ENCODE results near the gene ZFP36L1. TPM values are rescaled to one million over a fixed set of nuclear protein-coding genes. Genes with fewer than 3 reads are reported as not detected.

ZFP36L1 gene
- total and polyA plus RNA-seq, 2 of the 13 experiments (the other 11 are each of a cell fraction or from before 2014, with no cell fraction given), result 7.4 to 10.2 TPM

- TF ChIP-seq ZNF878 (CRISPR knock-in tag; IDR thresholded peaks at IDR 0.05) (0 out of 2 replicates have a peak, but pooled peaks have one; percentile 8), KDM2A (CRISPR knock-in tag; IDR thresholded peaks at IDR 0.05; ENCODE audit: borderline replicate concordance, low read depth) (peak; percentile 23; the same call in 1 of the 2 replicates), ZSCAN22 (CRISPR knock-in tag; IDR thresholded peaks at IDR 0.05) (no peak), HNF1B (CRISPR knock-in tag; IDR thresholded peaks at IDR 0.05) (peak; percentile 52; the same call in 1 of the 2 replicates), TRIM24 (CRISPR knock-in tag; IDR thresholded peaks at IDR 0.05) (no peak), ZNF232 (CRISPR knock-in tag; IDR thresholded peaks at IDR 0.05; ENCODE audit: borderline replicate concordance) (0 out of 2 replicates have a peak, but pooled peaks have one; percentile 11), ZNF136 (CRISPR knock-in tag; IDR thresholded peaks at IDR 0.05; ENCODE audit: low read depth) (0 out of 2 replicates have a peak, but pooled peaks have one; percentile 38), ZNF431 (CRISPR knock-in tag; IDR thresholded peaks at IDR 0.05; ENCODE audit: borderline replicate concordance, low read depth) (0 out of 2 replicates have a peak, but pooled peaks have one; percentile 1), JUND (CRISPR knock-in tag; IDR thresholded peaks at IDR 0.05) (no peak), SOX5 (CRISPR knock-in tag; IDR thresholded peaks at IDR 0.05; ENCODE audit: borderline replicate concordance) (no peak), KLF6 (CRISPR knock-in tag; IDR thresholded peaks at IDR 0.05) (peak; percentile 13; the same call in 1 of the 2 replicates), ZNF512B (CRISPR knock-in tag; IDR thresholded peaks at IDR 0.05; ENCODE audit: borderline replicate concordance) (0 out of 2 replicates have a peak, but pooled peaks have one; percentile 30), NAIF1 (CRISPR knock-in tag; IDR thresholded peaks at IDR 0.05; ENCODE audit: borderline replicate concordance) (0 out of 2 replicates have a peak, but pooled peaks have one; percentile 23), ZNF773 (CRISPR knock-in tag; IDR thresholded peaks at IDR 0.05; ENCODE audit: borderline replicate concordance) (0 out of 2 replicates have a peak, but pooled peaks have one; percentile 15), ZNF687 (CRISPR knock-in tag; IDR thresholded peaks at IDR 0.05) (0 out of 2 replicates have a peak, but pooled peaks have one; percentile 45), GTF2F1 (IDR thresholded peaks at IDR 0.05; ENCODE audit: low read length) (no peak), ZSCAN31 (CRISPR knock-in tag; IDR thresholded peaks at IDR 0.05; ENCODE audit: low read depth) (peak; percentile 12; the same call in 1 of the 2 replicates), POLR2G (IDR thresholded peaks at IDR 0.05; ENCODE audit: low read depth, low read length) (peak; percentile 2; the same call in 1 of the 2 replicates), SSRP1 (CRISPR knock-in tag; IDR thresholded peaks at IDR 0.05) (0 out of 2 replicates have a peak, but pooled peaks have one; percentile 3), KLF12 (CRISPR knock-in tag; IDR thresholded peaks at IDR 0.05; ENCODE audit: borderline replicate concordance) (peak; percentile 30; the same call in 1 of the 2 replicates), ZNF558 (CRISPR knock-in tag; IDR thresholded peaks at IDR 0.05; ENCODE audit: borderline replicate concordance) (0 out of 2 replicates have a peak, but pooled peaks have one; percentile 19)
These were observed 865 bp upstream of the ZFP36L1 start (continued) for GRCh38 chr14:68793734-68794129.

All from HepG2 (cell line).